Heart left ventricle (tissue), 16 donors: ENCODE measurements around the gene SPEG. TPM values are rescaled to one million over a fixed set of nuclear protein-coding genes. Genes with fewer than 3 reads are reported as not detected.

Experiments used
- ATAC-seq, 4 donors: fragments of 200-7000 bp; cut with Tn5 transposase; one replicate each; pipeline ENCODE4 v1.9.1; 2020 to 2022; ENCODE audit warnings: moderate library complexity in 4 of 4, mild to moderate bottlenecking in 3 of 4, moderate number of reproducible peaks in 1 of 4
- DNase-seq, 5 donors: peaks; one replicate each; pipeline ENCODE4 v3.0.0-alpha.2; 2020
- H3K27ac ChIP-seq, 12 donors: fragments of 200-600 bp; sonication (generic) in 4 of 12; one replicate each; pipeline versions ENCODE4 v1.5.0 to v1.8.0; 2016 to 2022; ENCODE audit warnings: mild to moderate bottlenecking in 2 of 12
- H3K27me3 ChIP-seq, 9 donors: fragments of 200-600 bp; sonication (generic) in 2 of 9; one replicate each; pipeline versions ENCODE4 v1.5.1 to v1.8.0; 2016 to 2022; ENCODE audit warnings: mild to moderate bottlenecking in 3 of 9
- H3K36me3 ChIP-seq, 9 donors: fragments of 200-600 bp; sonication (generic) in 2 of 9; one replicate each; pipeline versions ENCODE4 v1.5.0 to v1.8.0; 2018 to 2022; ENCODE audit warnings: mild to moderate bottlenecking in 2 of 9
- H3K4me1 ChIP-seq, 12 donors: fragments of 200-600 bp; sonication (generic) in 4 of 12; one replicate each; pipeline versions ENCODE4 v1.5.0 to v1.8.0; 2016 to 2022; ENCODE audit warnings: mild to moderate bottlenecking in 3 of 12
- H3K4me3 ChIP-seq, 12 donors: fragments of 200-600 bp; sonication (generic) in 4 of 12; one replicate each; pipeline versions ENCODE4 v1.5.0 to v1.8.0; 2017 to 2022; ENCODE audit warnings: mild to moderate bottlenecking in 9 of 12, moderate library complexity in 4 of 12
- H3K9me3 ChIP-seq, 12 donors: fragments of 200-600 bp; sonication (generic) in 4 of 12; one replicate each; pipeline versions ENCODE4 v1.5.0 to v1.8.0; 2016 to 2022; ENCODE audit warnings: mild to moderate bottlenecking in 1 of 12
- POLR2A ChIP-seq, 2 donors: fragments of 450-650 bp; IDR thresholded peaks; one replicate each; pipeline ENCODE4 v1.6.1; 2017; ENCODE audit warnings: antibody characterized with exemption in 2 of 2, mild to moderate bottlenecking in 2 of 2, moderate library complexity in 2 of 2
- WGBS, 4 donors: extraction: QIAGEN DNeasy Blood & Tissue Kit in 2 of 4; methylation state at CpG; one replicate each; pipeline versions ENCODE4 v1.1.5 to v1.1.7; 2013 to 2018; 5-methylcytosine and 5-hydroxymethylcytosine counted together
- intact Hi-C, 10 donors: fragments of 100-400 bp; cut with DNase I; formaldehyde crosslinking; loops; one replicate each; pipeline versions ENCODE4 v1.11.1 to v1.14.2; 2022
- polyA plus RNA-seq, 2 donors: library from polyadenylated mRNA; stranded (reverse); fragments of 200-250 nt; gene quantifications; one replicate each; pipeline ENCODE4 v1.2.3, GENCODE V29; 2013
- total RNA-seq, 9 donors: library from RNA; depleted of rRNA in 2 of 9; stranded (reverse); fragments of >200 nt in 2 of 9; fragmentation: NEBNext Ultra II Directional in 3 of 9; extraction: Animal tissue kit (Norgen Biotek cat#: 25700) in 3 of 9; gene quantifications; one replicate each; pipeline versions ENCODE4 v1.1.0 to v1.2.4, GENCODE V29; 2016 to 2023
- TF ChIP-seq, protein P1 (sequence below), 12 donors: fragments of 200-600 bp; sonication (generic) in 4 of 12; IDR thresholded peaks; one replicate each; pipeline versions ENCODE4 v1.5.0 to v1.8.0; 2018 to 2022; ENCODE audit warnings: antibody characterized with exemption in 12 of 12, mild to moderate bottlenecking in 5 of 12
- donor health status: ischemic (EF 13 %, LVEDD 7.1; RV severe dilation, severe dysfunction).
- donor health status: healthy with polysubstance abuse.
- donor health status: DM: no; HTN: yes; CAD: no.
- donor health status: DM: no; HTN: no; CAD: no.
- donor health status: ischemic (EF 25% LVEDD 6.9; RV normal size, moderate dysfunction).
- donor health status: ischemic (EF 25% LVEDD 5.7; RV mildly dilated, moderate dysfunction).
- donor health status: healthy.
- donor health status: DM: yes; HTN: yes; CAD: no.
- donor health status: ischemic (EF 35%, LVEDD 5.7; RV mildly dilated, moderate dysfunction).
- donor health status: nonischemic (EF 11% LVEDD 7.7; RV severe dilation, severe dysfunction).
- donor health status: DM: yes; HTN: yes; CAD: no.
- donor health status: PGD.
- donor health status: ischemic (EF 29% LVEDD 5.4; RV normal size, mild dysfunction).
- donor health status: nonischemic (EF 23%, LVEDD 6.1; RV moderate dilation, normal function).

SPEG gene
- total and polyA plus RNA-seq, 11 donors = 64.8 to 150 (median 108) TPM

DNA sequence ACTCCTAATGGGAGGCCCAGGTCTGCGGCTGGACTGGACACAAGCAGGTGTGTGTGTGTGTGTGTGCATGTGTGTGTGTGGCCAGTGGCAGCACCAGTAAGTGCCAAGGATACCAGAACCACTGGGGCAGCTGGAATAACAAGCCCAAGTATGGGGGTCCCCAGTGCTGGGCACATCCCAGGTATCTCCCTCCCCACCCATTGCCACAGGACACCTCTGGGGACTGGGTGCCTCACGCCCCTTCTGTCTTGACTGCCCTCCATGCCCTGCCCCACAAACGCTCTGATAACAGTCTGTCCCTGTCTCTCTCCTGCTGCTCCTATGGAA lies 9.0 kb downstream of the SPEG start:
- no peaks in the 10 kb centered on the region for H3K36me3 ChIP-seq
- intact Hi-C loops = loop anchor here in 1 of 10 donors (2.0 kb wide), 1 partner anchor 27 kb away; no protein-coding TSS in a partner anchor
- H3K4me1 ChIP-seq = peaks cover 0 to 79% (median 17%) of the 10 kb centered on the region in 12 donors
- peaks cover 0 to 46% (median 8%) of the 10 kb centered on the region in 9 donors for H3K27me3 ChIP-seq
- peak overlapping the region in 6 of 12 donors; percentile 20 to 96 (median 66) for H3K27ac ChIP-seq
- H3K9me3 ChIP-seq = no peaks in the 10 kb centered on the region
- WGBS, 4 donors = 41 to 67% (median 56%) methylated on average over 3 of the region's 3 CpGs
- peak overlapping the region in 1 of 12 donors; percentile 4 for H3K4me3 ChIP-seq
- no peak for ATAC-seq
- TF ChIP-seq, protein P1, sequence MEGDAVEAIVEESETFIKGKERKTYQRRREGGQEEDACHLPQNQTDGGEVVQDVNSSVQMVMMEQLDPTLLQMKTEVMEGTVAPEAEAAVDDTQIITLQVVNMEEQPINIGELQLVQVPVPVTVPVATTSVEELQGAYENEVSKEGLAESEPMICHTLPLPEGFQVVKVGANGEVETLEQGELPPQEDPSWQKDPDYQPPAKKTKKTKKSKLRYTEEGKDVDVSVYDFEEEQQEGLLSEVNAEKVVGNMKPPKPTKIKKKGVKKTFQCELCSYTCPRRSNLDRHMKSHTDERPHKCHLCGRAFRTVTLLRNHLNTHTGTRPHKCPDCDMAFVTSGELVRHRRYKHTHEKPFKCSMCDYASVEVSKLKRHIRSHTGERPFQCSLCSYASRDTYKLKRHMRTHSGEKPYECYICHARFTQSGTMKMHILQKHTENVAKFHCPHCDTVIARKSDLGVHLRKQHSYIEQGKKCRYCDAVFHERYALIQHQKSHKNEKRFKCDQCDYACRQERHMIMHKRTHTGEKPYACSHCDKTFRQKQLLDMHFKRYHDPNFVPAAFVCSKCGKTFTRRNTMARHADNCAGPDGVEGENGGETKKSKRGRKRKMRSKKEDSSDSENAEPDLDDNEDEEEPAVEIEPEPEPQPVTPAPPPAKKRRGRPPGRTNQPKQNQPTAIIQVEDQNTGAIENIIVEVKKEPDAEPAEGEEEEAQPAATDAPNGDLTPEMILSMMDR (IDR thresholded peaks at IDR 0.05) = no peak
- TF ChIP-seq POLR2A (IDR thresholded peaks at IDR 0.05) = no peak
- peak in 1 of 5 donors; percentile 38 for DNase-seq

DNA sequence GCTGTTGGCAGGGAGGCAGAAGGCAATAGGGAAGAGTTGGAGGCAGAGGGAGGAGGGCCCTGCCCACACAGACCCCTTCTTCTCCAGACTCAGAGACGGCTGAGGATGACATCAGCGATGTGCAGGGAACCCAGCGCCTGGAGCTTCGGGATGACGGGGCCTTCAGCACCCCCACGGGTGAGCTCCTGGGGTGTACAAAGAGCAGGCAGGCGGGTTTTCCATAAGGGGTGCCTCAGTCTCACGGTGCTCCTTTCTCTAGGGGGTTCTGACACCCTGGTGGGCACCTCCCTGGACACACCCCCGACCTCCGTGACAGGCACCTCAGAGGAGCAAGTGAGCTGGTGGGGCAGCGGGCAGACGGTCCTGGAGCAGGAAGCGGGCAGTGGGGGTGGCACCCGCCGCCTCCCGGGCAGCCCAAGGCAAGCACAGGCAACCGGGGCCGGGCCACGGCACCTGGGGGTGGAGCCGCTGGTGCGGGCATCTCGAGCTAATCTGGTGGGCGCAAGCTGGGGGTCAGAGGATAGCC lies 10.0 kb downstream of the SPEG start:
- TF ChIP-seq POLR2A (IDR thresholded peaks at IDR 0.05) = no peak
- TF ChIP-seq, protein P1 (IDR thresholded peaks at IDR 0.05) = no peak
- peaks cover 0 to 7% (median 0%) of the 10 kb centered on the region in 9 donors for H3K36me3 ChIP-seq
- DNase-seq (peak in 2 of 5 donors; percentile 38 to 61), ATAC-seq (no peak)
- no peak overlapping the region for H3K4me3 ChIP-seq
- peaks cover 0 to 51% (median 8%) of the 10 kb centered on the region in 9 donors for H3K27me3 ChIP-seq
- peak overlapping the region in 9 of 12 donors; percentile 3 to 96 (median 42) for H3K27ac ChIP-seq
- WGBS, 4 donors = 71 to 80% (median 74%) methylated on average over 19 to 23 of the region's 23 CpGs
- H3K9me3 ChIP-seq = no peaks in the 10 kb centered on the region
- intact Hi-C loops = loop anchor here in 1 of 10 donors (2.0 kb wide), 1 partner anchor 26 kb away; no protein-coding TSS in a partner anchor
- peaks cover 0 to 81% (median 17%) of the 10 kb centered on the region in 12 donors for H3K4me1 ChIP-seq

DNA sequence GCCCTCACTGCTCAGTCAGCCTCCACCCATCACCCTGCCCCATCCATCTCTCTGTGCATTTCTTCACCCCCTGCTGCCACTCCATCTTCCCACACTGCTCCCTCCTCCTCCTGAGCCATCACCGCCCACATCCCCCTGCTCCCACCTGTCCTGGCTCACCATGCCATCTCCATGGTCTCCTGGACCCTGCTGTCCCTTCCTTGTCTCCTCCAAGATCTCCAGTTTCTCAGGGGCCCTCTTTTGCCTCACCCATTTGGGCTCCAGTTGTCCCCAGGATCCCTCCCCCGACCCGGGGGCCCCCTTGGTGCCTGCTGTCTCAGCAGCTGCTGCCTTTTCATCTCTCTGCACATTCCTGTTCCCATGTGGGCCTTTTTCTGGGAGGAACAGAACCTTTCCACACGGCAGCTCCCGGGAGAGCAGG lies 10.6 kb downstream of the SPEG start:
- Histone ChIP-seq H3K27me3 (peaks cover 0 to 50% (median 8%) of the 10 kb centered on the region in 9 donors), H3K9me3 (no peaks in the 10 kb centered on the region), H3K4me3 (no peak overlapping the region), H3K4me1 (peaks cover 0 to 78% (median 17%) of the 10 kb centered on the region in 12 donors), H3K27ac (peak overlapping the region in 8 of 12 donors; percentile 8 to 96 (median 64)), H3K36me3 (peaks cover 0 to 8% (median 0%) of the 10 kb centered on the region in 9 donors)
- no peak for TF ChIP-seq POLR2A (IDR thresholded peaks at IDR 0.05)
- TF ChIP-seq, protein P1 (IDR thresholded peaks at IDR 0.05) = no peak
- no peak for ATAC-seq
- intact Hi-C loops = loop anchor here in 1 of 10 donors (2.0 kb wide), 1 partner anchor 26 kb away; no protein-coding TSS in a partner anchor
- peak in 1 of 5 donors; percentile 18 for DNase-seq
- 43 to 60% (median 48%) methylated on average over 5 of the region's 5 CpGs for WGBS, 4 donors

DNA sequence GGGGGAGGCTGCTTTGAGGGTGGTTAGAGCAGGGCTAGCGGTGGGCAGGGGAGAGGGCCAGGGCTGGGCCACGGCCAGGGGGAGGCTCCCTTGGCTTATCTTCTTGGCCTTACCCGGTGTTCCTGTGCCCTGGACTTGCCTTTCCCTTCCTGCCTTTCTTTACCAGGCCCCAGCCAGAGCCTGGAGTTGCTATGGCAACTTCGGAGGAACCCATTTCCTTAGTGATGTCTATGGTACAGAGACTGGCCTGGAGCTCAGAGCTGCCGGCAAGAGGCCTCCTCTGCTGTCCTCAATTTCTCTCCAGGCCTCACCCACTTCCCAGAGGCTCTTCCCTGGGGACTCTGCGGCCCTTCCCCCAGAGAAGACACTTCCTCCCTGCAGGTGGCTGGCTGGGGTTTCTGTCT lies 11.5 kb downstream of the SPEG start:
- H3K4me1 ChIP-seq = peaks cover 0 to 69% (median 14%) of the 10 kb centered on the region in 12 donors
- DNase-seq = peak in 1 of 5 donors; percentile 75
- WGBS, 4 donors = 17 to 46% (median 26%) methylated on average over 5 to 6 of the region's 6 CpGs

More for the DNA sequence above, 11.5 kb downstream of the SPEG start:
- intact Hi-C loops = no loop called here
- no peaks in the 10 kb centered on the region for H3K9me3 ChIP-seq
- ATAC-seq = peak; percentile 63 to 76 (median 74)
- peak overlapping the region in 8 of 12 donors; percentile 21 to 96 (median 64) for H3K27ac ChIP-seq
- TF ChIP-seq POLR2A (IDR thresholded peaks at IDR 0.05) = no peak
- TF ChIP-seq, protein P1 (IDR thresholded peaks at IDR 0.05) = no peak
- peaks cover 0 to 47% (median 8%) of the 10 kb centered on the region in 9 donors for H3K27me3 ChIP-seq
- no peak overlapping the region for H3K4me3 ChIP-seq
- H3K36me3 ChIP-seq = peaks cover 0 to 14% (median 0%) of the 10 kb centered on the region in 9 donors
